GM19468 (cell line): ENCODE measurements around the gene CNGB1.
"Not testable (repeated sequence)": the region's sequence is repeated elsewhere in the genome, so short reads cannot be mapped to it uniquely, and the experiment has no call there.

ENCODE experiments used
- ATAC-seq: cut with Tn5 transposase; IDR thresholded peaks from one replicate; pipeline ENCODE4 v1.9.1; 2021; ENCODE audit warnings: mild to moderate bottlenecking, moderate library complexity, moderate number of reproducible peaks; ENCODE audit not compliant: unreplicated experiment; ENCODE audit errors: extremely low read depth

Gene CNGB1

DNA sequence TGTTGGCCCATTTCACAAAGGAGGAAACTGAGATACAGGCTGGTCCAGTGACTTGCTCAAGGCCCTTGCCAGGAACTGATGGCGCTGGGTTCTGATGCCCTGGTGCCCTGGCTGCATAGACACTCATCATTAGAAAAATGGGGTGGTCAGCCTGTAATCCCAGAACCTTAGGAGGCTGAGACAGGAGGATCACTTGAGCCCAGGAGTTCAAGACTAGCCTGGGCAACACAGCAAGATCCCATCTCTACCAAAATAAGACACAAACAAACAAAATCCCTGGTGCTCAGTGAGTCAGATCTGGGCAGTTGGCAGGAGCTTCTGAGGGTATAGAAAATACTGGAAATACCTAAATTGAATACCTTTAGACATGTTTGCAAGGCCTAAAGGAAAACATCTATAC, 127.5 kb downstream of the CNGB1 start:
- ATAC-seq: no peak

DNA sequence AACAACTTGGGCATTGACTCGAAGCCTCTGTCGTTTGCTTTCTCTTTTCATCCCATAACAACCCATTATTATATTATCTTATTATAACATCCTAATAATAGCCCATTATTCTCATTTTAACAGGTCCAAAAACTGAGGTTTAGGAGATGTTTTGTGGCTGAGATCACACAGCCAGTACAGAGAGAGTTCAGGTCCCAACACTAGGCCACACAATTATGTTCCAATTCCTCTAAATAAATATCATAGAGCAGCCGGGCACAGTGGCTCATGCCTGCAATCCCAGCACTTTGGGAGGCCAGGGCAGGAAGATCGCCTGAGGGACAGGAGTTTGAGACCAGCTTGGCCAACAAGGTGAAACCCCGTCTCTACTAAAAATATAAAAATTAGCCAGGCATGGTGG, 128.3 kb downstream of the CNGB1 start:
- no peak for ATAC-seq

DNA sequence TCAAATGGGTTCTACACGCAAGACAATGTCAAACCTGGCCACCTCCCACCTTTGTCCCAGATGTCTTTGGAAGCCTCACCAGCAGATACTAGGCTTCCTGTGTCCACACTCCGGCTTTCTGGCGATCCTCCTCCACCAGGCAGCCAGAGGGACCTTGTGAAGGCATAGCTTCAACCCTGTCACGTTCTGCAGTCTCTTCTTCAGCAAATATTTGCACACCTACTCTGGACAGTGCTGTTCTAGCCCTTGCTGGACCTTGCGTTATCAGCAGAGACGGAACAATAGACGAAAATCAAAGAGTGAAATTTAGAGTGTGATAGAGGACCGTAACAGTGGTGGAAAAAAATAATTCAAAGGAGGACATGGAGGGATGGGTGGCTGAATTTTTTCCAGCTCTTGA, 130.1 kb downstream of the CNGB1 start:
- ATAC-seq: no peak

DNA sequence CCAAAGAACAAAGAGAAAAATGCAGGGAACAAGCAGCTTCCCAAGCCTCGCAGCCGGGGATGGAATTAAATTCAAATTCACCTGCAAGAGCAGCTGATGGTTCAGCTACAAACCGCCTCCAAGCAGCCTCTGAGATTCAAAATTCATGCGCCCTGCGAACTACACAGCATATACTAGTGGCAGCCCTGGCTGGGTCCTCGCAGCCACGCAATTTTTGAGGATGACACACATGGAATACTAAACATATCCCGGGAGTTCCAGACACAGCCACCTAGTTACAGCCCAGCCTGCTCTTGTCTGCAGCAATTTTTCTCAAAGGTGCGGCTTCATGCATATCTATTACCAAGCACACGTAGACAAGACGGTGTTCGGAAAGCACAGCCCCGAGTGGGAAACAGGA, 132.8 kb downstream of the CNGB1 start:
- no peak for ATAC-seq

DNA sequence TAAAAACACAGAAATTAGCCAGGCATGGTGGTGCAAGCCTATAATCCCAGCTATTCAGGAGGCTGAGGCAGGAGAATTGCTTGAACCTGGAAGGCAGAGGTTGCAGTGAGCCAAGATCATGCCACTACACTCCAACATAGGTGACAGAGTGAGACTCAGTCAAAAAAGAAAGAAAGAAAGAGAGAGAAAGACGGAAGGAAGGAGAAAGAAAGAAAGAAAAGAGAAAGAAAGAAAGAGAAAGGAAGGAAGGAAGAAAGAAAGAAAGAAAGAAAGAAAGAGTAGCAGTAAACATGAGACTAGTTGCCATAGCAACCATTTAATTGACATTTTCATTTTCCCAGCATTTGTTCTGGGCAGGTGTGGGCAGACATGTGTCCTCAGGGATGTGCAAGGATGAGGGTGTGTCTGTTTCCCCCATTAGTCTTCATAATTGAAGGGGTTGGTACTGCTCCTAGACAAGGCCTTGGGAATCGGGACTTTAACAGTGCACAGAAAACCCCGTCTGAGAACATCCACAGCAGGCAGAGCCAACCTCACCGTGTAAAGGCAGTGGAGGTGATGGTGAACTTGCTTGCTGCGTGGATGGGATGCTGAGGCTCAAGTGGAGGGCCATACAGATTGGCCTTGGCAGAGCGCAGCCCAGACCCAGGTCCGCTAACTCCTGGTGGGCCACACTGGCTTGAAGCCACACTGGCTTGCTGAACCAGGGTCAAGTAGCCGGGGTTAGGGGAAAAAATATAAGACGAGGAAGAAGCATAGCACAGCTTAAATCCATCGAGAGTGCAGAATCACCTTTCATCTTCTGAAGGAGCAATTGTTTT, 133.4 kb downstream of the CNGB1 start:
- ATAC-seq: no peak

DNA sequence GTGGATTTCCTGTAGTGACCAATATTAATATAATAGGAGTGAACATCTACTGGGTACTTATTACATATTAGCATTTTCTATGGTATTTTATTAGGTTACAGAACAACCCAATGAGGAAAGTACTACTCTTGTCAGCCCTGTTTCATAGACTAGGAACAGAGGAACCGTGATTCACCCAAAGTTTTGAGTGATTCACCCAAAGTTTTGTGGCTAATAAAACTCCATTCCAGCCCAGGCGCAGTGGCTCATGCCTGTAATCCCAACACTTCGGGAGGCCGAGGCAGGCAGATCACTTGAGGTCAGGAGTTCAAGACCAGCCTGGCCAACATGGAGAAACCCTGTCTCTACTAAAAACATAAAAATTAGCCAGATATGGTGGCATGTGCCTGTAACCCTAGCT, 135.5 kb downstream of the CNGB1 start:
- not testable (repeated sequence) for ATAC-seq

- no peak for ATAC-seq
These were observed 136.0 kb downstream of the CNGB1 start for GRCh38 chr16:57834936-57835335.
